ENCODE data around the gene IL3RA.
"Not testable (repeated sequence)": the region's sequence is repeated elsewhere in the genome, so short reads cannot be mapped to it uniquely, and the experiment has no call there.

The IL3RA gene

DNA sequence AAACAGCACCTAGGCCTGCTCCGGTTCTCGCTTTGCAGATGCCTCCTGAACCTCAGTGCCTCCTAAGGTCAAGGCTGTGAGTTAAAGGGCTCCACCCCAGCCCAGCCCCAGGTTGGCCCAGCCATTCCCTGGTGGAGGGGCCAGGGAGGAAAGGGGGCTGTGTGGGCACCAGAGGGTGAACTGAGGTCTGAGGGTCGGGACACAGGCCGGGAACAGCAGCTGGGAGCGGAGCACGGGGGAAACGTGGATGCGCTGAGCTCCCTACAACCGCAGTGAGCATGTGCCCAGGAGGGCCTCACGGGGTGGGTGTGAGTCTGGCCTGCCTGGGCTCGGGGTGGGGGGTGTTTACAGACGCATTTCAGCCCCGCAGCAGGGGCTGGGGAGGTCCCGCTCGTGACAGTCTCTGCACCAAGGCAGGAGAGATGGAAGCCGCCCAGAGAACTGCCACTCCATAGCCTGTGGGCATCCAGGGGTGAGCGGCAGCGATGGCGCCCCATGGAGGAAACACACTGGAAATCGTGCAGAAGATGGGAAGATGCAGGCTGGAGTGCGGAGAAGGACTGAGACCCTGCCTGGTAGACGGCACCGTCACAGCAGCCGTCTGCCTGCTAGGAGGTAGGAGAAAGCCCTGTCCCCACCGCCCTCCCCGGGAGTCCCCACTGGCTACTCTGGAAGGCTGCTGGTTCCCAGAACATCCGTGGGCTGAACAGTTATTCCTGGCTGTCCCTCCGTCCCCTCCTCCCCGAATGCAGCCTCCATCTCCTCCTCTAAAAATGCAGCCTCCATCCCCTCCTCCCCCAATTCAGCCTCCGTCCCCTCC is 65.2 kb downstream of the IL3RA start:
- no peak overlapping the region for H3K4me3 ChIP-seq (ENCODE audit: low read depth, low read length)
- TF ChIP-seq, protein P1, sequence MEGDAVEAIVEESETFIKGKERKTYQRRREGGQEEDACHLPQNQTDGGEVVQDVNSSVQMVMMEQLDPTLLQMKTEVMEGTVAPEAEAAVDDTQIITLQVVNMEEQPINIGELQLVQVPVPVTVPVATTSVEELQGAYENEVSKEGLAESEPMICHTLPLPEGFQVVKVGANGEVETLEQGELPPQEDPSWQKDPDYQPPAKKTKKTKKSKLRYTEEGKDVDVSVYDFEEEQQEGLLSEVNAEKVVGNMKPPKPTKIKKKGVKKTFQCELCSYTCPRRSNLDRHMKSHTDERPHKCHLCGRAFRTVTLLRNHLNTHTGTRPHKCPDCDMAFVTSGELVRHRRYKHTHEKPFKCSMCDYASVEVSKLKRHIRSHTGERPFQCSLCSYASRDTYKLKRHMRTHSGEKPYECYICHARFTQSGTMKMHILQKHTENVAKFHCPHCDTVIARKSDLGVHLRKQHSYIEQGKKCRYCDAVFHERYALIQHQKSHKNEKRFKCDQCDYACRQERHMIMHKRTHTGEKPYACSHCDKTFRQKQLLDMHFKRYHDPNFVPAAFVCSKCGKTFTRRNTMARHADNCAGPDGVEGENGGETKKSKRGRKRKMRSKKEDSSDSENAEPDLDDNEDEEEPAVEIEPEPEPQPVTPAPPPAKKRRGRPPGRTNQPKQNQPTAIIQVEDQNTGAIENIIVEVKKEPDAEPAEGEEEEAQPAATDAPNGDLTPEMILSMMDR (IDR thresholded peaks at IDR 0.05; ENCODE audit: insufficient read depth, low read depth, low read length, missing control alignments): no peak
- DNase-seq (ENCODE audit: low read depth): no peak

DNA sequence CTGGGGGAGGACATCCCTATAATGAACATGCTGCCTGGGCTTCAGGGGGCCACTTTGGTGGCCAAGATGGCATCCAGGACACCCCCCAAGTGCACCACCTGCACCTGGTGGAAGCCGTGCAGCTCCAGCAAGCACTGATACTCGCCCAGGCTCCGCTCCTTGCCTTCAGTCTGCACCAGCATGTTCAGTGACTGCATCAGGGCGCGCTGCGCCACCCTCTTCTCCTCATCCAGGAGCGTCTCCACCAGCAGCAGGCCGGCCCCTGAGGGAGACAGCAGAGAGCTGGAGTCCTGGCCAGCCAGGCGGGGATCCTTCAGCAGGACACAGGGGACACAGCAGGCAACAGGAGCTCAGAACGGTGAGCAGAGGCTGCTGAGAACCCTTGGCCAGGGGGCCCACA is 66.6 kb downstream of the IL3RA start:
- no peak overlapping the region for H3K4me3 ChIP-seq (ENCODE audit: low read depth, low read length)
- DNase-seq (ENCODE audit: low read depth): no peak
- TF ChIP-seq, protein P1 (IDR thresholded peaks at IDR 0.05; ENCODE audit: insufficient read depth, low read depth, low read length, missing control alignments): no peak

DNA sequence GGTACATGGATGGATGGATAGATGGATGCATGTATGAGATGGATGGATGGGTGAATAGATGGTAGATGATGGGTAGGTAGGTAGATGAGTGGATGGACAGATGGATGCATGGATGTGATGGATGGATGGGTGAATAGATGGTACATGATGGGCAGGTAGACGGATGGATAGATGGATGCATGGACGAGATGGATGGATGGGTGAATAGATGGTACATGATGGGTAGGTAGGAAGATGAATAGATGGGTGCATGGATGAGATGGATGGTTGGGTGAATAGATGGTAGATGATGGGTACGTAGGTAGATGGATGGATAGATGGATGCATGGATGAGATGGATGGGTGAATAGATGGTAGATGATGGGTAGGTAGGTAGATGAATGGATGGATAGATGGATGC is 67.3 kb downstream of the IL3RA start:
- not testable (repeated sequence) for DNase-seq (ENCODE audit: low read depth)

DNA sequence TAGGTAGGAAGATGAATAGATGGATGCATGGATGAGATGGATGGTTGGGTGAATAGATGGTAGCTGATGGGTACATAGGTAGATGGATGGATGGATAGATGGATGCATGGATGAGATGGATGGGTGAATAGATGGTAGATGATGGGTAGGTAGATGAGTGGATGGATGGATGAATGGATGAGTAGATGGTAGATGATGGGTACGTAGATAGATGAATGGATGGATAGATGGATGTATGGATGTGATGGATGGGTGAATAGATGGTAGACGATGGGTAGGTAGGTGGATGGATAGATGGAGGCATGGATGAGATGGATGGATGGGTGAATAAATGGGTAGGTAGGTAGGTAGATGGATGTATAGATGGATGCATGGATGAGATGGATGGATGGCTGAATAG is 69.2 kb downstream of the IL3RA start:
- not testable (repeated sequence) for H3K4me3 ChIP-seq (ENCODE audit: low read depth, low read length); DNase-seq (ENCODE audit: low read depth)

More for the DNA sequence above, 67.3 kb downstream of the IL3RA start:
- not testable (repeated sequence) for H3K4me3 ChIP-seq (ENCODE audit: low read depth, low read length)

DNA sequence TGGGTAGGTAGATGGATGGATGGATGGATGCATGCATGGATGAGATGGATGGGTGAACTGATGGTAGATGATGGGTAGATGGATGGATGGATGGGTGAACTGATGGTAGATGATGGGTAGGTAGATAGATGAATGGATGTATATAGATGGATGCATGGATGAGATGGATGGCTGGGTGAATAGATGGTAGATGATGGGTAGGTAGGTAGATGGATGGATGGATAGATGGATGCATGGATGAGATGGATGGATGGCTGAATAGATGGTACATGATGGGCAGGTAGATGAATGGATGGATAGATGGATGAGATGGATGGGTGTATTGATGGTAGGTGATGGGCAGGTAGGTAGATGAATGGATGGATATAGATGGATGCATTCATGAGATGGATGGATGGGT is 70.5 kb downstream of the IL3RA start:
- H3K4me3 ChIP-seq (ENCODE audit: low read depth, low read length): no peak overlapping the region
- DNase-seq (ENCODE audit: low read depth): no peak
- TF ChIP-seq, protein P1 (IDR thresholded peaks at IDR 0.05; ENCODE audit: insufficient read depth, low read depth, low read length, missing control alignments): no peak

DNA sequence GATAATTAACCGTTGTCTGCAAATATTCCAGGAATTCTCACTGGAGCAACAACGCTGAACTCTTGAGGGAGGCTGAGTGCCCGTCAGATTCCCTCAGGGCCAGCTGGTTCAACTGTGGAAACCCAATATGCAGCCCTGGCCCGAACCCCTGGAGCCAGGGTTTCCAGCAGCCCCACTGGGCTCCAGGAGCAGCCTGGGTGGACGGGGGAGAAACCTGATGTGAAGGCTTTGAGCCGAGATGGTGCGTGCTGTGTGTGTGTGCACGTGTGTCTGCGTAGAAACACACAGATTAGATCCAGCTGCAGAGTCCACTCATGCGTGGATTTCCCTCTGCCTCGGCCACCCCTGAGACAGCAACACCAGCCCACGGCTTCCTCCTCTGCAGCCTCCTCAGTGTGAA is 74.7 kb downstream of the IL3RA start:
- TF ChIP-seq, protein P1 (IDR thresholded peaks at IDR 0.05; ENCODE audit: insufficient read depth, low read depth, low read length, missing control alignments): no peak

DNA sequence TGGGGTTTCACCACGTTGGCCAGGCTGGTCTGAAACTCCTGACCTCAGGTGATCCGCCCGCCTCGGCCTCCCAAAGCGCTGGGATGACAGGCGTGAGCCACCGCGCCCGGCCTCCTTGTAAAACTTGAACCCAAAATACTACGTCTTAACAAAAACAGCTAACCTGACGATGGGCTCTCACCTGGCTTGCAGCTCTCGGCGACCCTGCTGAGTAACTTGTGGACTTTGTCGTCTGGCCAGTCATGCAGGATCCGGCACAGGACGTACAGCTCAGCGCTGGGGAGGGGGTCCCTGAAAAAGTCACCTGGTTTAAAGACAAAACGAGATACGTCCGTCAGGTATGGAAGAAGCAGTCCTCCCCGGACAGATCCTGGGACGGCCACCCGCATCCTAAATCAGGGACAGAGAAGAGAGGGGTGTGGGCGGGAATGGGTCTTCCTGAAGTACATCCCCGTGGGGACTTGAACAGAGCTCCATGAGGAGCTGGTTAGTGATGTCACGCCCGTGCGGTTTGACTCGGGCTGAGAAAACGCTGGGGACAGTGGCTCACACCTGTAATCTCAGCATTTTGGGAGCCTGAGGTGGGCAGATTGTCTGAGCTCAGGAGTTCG is 76.1 kb downstream of the IL3RA start:
- TF ChIP-seq, protein P1 (IDR thresholded peaks at IDR 0.05; ENCODE audit: insufficient read depth, low read depth, low read length, missing control alignments): no peak
- no peak for DNase-seq (ENCODE audit: low read depth)
- no peak overlapping the region for H3K4me3 ChIP-seq (ENCODE audit: low read depth, low read length)

More for the DNA sequence above, 74.7 kb downstream of the IL3RA start:
- DNase-seq (ENCODE audit: low read depth): no peak
- no peak overlapping the region for H3K4me3 ChIP-seq (ENCODE audit: low read depth, low read length)

DNA sequence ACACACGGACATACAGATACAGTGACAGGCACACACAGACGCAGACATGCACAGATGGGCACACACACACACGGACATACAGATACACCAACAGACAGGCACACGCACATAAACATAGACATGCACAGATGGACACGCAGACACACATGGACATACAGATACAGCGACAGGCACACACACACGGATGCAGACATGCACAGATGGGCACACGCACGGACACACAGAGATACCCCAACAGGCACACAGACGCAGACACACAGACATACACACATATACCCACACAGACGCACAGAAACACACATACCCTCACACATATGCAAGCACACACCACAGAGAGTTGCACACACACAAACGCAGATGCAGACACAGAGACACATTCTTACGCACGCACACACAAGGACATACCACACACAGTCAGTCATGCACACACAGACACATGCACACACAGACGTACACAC is 79.8 kb downstream of the IL3RA start:
- no peak overlapping the region for H3K4me3 ChIP-seq (ENCODE audit: low read depth, low read length)
- TF ChIP-seq, protein P1 (IDR thresholded peaks at IDR 0.05; ENCODE audit: insufficient read depth, low read depth, low read length, missing control alignments): no peak
- no peak for DNase-seq (ENCODE audit: low read depth)

Data from GM12865 (cell line).